Measurements from ENCODE around the gene NUBP1. TPM values are rescaled to one million over a fixed set of nuclear protein-coding genes. Genes with fewer than 3 reads are reported as not detected.

Gene NUBP1
- total RNA-seq, 1 experiment from 2014 or later: 25.4 TPM

DNA sequence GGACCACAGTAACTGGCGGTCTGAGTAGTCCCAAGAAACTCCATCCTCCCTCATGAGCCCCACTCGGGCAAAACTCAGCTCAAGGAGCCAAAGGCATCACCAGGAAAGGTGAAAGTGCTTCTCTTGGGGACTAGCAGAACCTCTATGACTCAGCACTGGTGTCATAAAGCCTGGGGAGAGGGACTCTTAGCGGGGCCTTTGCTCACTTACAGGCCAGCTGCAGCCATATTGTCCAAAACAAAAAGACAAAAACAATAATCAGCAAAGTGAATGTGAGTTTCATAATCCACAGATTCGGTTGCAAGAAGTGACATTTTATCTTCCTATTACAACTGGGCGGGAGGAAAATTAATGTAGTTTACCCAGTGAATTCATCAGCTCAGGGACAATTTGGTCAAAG, 48.8 kb upstream of the NUBP1 start, which contains the start of gene TEKT5:
Gene TEKT5, minus strand, starts transcription at position 101 of the 400 bp plus-strand sequence. Its CDS starts 57 bp downstream, at position 44.
- no peaks in the 10 kb centered on the region for H3K36me3 Mint-ChIP-seq
- DNase-seq (ENCODE audit: low spot score) (no peak), ATAC-seq (no peak)
- ChIA-PET CTCF (interaction anchor here (1.1 kb wide), 1 partner anchor 29 kb away, joined by 3 read pairs; no protein-coding TSS in a partner anchor), POLR2A (no interaction called here)
- peaks cover 9% of the 10 kb centered on the region for H3K9me3 Mint-ChIP-seq
- no peak for TF ChIP-seq ZNF423 (CRISPR knock-in tag; IDR thresholded peaks at IDR 0.05)
- no peak for TF ChIP-seq FOXK1 (CRISPR knock-in tag; IDR thresholded peaks at IDR 0.05)
- no peak for TF ChIP-seq KAT7 (CRISPR knock-in tag; IDR thresholded peaks at IDR 0.05; ENCODE audit: borderline replicate concordance)
- no peak for TF ChIP-seq PRRX2 (CRISPR knock-in tag; IDR thresholded peaks at IDR 0.05)
- no peak for TF ChIP-seq GRHL2 (CRISPR knock-in tag; IDR thresholded peaks at IDR 0.05; ENCODE audit: insufficient replicate concordance, severe bottlenecking)
- TF ChIP-seq ETV6 (CRISPR knock-in tag; IDR thresholded peaks at IDR 0.05): no peak
- TF ChIP-seq ZNF121 (CRISPR knock-in tag; IDR thresholded peaks at IDR 0.05): no peak
- no peak for TF ChIP-seq CBFB (CRISPR knock-in tag; IDR thresholded peaks at IDR 0.05; ENCODE audit: low read depth)
- TF ChIP-seq, protein P1, sequence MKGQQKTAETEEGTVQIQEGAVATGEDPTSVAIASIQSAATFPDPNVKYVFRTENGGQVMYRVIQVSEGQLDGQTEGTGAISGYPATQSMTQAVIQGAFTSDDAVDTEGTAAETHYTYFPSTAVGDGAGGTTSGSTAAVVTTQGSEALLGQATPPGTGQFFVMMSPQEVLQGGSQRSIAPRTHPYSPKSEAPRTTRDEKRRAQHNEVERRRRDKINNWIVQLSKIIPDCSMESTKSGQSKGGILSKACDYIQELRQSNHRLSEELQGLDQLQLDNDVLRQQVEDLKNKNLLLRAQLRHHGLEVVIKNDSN (CRISPR knock-in tag; IDR thresholded peaks at IDR 0.05): no peak
- no peak for TF ChIP-seq ARID4B (CRISPR knock-in tag; IDR thresholded peaks at IDR 0.05; ENCODE audit: borderline replicate concordance)
- TF ChIP-seq SMAD4 (CRISPR knock-in tag; IDR thresholded peaks at IDR 0.05): no peak
- no peak for TF ChIP-seq FOXJ3 (CRISPR knock-in tag; IDR thresholded peaks at IDR 0.05; ENCODE audit: borderline replicate concordance)
- TF ChIP-seq EMX1 (CRISPR knock-in tag; IDR thresholded peaks at IDR 0.05): no peak
- TF ChIP-seq OVOL2 (CRISPR knock-in tag; IDR thresholded peaks at IDR 0.05; ENCODE audit: borderline replicate concordance): no peak
- TF ChIP-seq ATF2 (CRISPR knock-in tag; IDR thresholded peaks at IDR 0.05; ENCODE audit: borderline replicate concordance, low read depth): no peak
- H3K4me3 Mint-ChIP-seq: no peak within 1 kb of the TSS
- H3K4me1 Mint-ChIP-seq: no peaks in the 10 kb centered on the region; the same call in 1 of the 2 replicates
- H3K27me3 Mint-ChIP-seq (ENCODE audit: low read depth): no peaks in the 10 kb centered on the region
- H3K27ac Mint-ChIP-seq: no peak within 1 kb of the TSS

GRCh38 chr16:10699756-10700155, 43.9 kb upstream of the NUBP1 start:
- no peak overlapping the region for H3K4me3 Mint-ChIP-seq
- no peaks in the 10 kb centered on the region for H3K36me3 Mint-ChIP-seq
- no peaks in the 10 kb centered on the region for H3K27me3 Mint-ChIP-seq (ENCODE audit: low read depth)
- DNase-seq (ENCODE audit: low spot score): no peak
- H3K27ac Mint-ChIP-seq: no peak overlapping the region
- ChIA-PET POLR2A (no interaction called here), CTCF (no interaction called here)
- no peaks in the 10 kb centered on the region for H3K4me1 Mint-ChIP-seq
- ATAC-seq: no peak
- H3K9me3 Mint-ChIP-seq: peaks cover 41% of the 10 kb centered on the region
- TF ChIP-seq TEAD4 (CRISPR knock-in tag; IDR thresholded peaks at IDR 0.05) (no peak), ZNF232 (CRISPR knock-in tag; IDR thresholded peaks at IDR 0.05) (no peak), IRF2 (CRISPR knock-in tag; IDR thresholded peaks at IDR 0.05; ENCODE audit: borderline replicate concordance, low read depth) (no peak), NFYB (CRISPR knock-in tag; conservative IDR thresholded peaks at IDR 0.05; ENCODE audit: low read depth) (no peak)
- TF ChIP-seq, protein P1 (CRISPR knock-in tag; IDR thresholded peaks at IDR 0.05): no peak
- TF ChIP-seq, protein P2, sequence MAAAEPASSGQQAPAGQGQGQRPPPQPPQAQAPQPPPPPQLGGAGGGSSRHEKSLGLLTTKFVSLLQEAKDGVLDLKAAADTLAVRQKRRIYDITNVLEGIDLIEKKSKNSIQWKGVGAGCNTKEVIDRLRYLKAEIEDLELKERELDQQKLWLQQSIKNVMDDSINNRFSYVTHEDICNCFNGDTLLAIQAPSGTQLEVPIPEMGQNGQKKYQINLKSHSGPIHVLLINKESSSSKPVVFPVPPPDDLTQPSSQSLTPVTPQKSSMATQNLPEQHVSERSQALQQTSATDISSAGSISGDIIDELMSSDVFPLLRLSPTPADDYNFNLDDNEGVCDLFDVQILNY (CRISPR knock-in tag; IDR thresholded peaks at IDR 0.05): no peak
- TF ChIP-seq, protein P3, sequence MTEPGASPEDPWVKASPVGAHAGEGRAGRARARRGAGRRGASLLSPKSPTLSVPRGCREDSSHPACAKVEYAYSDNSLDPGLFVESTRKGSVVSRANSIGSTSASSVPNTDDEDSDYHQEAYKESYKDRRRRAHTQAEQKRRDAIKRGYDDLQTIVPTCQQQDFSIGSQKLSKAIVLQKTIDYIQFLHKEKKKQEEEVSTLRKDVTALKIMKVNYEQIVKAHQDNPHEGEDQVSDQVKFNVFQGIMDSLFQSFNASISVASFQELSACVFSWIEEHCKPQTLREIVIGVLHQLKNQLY (CRISPR knock-in tag; IDR thresholded peaks at IDR 0.05): no peak
- TF ChIP-seq, protein P4, sequence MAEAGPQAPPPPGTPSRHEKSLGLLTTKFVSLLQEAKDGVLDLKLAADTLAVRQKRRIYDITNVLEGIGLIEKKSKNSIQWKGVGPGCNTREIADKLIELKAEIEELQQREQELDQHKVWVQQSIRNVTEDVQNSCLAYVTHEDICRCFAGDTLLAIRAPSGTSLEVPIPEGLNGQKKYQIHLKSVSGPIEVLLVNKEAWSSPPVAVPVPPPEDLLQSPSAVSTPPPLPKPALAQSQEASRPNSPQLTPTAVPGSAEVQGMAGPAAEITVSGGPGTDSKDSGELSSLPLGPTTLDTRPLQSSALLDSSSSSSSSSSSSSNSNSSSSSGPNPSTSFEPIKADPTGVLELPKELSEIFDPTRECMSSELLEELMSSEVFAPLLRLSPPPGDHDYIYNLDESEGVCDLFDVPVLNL (CRISPR knock-in tag; IDR thresholded peaks at IDR 0.05; ENCODE audit: borderline replicate concordance, low read depth): no peak
